Activated CD4-positive, CD25-positive, alpha-beta regulatory T cell treated with anti-CD3 and anti-CD28 coated beads, Interleukin-2, amount 50 U/mL, for 24 hours (primary cell): ENCODE measurements around the gene FGF23.

ENCODE experiments used
- ATAC-seq, 2 donors: fragments of 150-1000 bp; cut with Tn5 transposase; one replicate each; pipeline ENCODE4 v1.10.0; 2021; ENCODE audit warnings: mild to moderate bottlenecking in 1 of 2, moderate library complexity in 1 of 2

The FGF23 gene

DNA sequence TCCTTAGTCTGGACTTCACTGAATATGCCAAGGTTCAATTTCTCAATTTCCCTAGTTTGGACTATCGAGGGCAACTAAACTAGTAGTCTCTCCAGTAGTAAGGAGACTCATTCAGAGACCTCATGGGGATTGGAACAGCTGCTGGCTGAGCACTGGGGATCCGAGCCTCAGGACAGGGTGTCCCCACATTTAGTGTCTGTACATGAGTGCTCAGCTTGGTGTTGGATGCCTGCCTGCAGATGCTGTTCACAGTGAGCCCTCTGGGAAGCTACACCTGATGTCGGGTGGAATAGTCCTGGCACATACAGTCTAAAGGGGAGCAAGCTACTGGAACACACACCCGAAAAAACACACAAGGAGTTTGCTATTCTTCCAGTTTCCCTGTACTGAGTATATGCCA, 820 bp upstream of the FGF23 start:
- no peak for ATAC-seq

DNA sequence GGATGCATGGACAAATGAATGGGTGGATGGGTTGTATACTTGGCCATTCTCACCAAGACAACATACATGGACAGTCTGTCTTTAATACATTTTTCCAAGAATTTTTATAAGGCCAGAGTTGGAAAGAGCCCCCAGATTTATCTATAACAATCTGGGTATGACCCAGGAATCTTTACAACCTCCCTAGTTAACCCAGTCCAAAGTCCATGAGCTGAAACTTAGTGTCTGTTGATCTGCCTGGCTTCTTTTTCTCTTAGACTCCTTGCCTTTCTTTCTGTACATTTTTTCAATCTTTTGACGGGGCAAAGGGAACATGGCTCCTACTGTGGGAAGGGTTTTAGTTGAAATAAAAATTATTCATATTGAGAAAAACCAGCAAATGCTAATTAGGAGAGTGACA, 740 bp downstream of the FGF23 start:
- ATAC-seq, result no peak

DNA sequence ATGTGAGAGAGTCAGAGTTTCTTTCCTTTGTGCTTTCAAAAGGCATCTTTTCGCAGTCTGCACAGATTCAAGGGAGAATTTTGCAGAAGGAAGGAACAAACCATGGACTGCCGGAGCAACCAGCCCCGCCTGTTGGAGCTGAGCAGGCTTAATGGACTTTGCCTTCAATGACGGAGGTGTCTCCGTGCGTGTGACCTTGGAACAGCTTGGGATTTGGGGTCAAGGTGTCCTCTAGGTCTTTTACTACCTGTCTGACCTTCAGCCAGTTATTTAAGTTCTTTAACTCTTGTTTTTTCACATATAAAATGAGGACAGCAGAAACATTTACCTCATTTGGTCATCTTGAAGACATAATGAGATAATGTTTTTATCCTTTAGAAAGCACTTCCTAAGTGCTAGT, 4.1 kb downstream of the FGF23 start:
- no peak for ATAC-seq

GRCh38 chr12:4372653-4373052, 6.9 kb downstream of the FGF23 start:
- no peak for ATAC-seq

- ATAC-seq, result no peak
Measured at GRCh38 chr12:4370265-4370664, 9.2 kb downstream of the FGF23 start.

- ATAC-seq, result no peak
Measured at GRCh38 chr12:4369548-4369947, 10.0 kb downstream of the FGF23 start.

DNA sequence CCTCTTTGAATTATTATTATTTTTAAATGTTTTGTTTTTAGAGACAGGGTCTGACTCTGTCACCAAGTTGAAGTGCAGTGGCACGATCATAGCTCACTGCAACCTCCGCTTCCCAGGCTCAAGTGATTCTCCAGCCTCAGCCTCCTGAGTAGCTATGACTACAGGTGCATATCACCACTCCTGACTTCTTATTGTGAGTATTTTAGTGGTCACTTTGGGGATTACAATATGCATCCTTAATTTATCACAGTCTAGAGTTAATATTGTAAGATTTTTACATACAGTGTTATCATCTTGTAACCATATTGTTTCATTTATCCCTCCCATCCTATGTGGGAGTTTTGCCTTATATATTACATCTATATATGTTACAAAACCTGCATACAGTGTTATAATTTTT, 13.4 kb downstream of the FGF23 start:
- no peak for ATAC-seq

DNA sequence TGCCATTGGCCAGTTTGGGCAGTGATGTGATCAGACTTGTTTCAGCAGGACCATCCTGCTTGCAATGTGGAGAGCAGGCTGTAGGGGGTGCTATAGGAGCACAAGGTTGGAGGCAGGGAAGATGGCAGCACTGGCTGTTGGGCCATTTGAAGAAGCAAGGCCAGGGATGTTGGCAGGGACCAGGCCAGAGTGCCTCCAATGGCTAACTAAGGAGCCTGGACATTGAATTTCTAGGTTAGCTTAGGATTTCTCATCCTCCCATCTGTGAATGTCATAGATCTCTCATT, 23.5 kb downstream of the FGF23 start:
- no peak for ATAC-seq

DNA sequence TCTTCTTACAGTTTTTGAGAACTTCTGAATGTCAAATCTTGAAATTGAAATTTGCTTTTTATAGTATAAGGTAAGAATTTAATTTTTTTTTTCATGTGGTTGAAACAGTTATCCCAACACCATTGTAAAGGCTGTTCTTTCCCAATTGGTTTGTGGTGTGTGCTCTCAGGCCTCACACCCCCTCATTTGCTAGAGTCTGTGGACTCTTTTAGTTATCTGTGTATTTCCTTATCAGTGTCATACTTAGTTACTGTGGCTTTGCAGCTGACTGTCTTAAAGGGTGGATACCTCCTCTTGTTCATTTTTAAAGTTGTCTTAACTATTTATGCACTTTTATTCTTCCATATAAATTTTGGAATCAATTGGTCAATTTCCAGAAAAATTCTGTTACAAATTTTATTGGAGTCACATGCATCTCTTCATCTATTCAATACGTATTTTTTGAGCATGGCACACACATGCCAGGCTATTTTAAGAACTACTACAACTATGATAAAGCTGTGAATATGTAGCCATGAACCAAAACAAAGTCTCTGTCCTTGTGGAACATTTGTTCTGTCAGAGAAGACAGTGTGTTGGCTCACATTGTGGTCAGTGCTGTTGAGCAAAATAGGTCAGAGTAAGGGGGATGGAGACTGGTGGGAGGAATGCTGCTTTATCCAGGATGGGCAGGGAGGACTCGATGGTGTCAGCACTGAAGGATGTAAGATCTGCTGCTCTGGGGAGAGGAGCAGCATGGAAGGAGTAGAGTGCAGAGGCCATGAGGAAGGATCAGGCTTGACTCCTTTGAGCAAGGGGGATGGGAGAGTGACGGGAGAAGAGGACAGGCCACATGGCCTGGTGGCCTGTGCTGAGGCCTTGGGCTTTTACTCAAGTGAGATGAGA, 24.1 kb downstream of the FGF23 start:
- no peak for ATAC-seq

DNA sequence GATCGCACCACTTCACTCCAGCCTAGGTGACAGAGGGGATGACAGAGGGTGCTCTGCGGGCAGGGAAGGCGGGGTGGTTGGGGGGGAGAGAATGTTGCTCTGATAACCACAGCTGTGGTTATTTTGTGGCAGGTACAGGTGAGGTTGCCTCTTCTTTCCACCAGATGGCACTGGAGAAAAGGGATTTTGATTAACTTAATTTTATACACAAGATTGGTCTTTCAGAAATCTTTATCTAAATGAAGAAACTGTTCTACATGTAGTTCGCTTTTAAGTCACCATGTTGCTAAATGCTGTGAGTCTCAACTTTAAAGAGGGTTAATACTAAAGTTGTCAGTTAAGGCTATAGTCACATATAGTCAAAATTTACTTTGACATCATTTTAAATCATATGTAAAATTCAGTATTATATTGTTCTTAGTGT, 25.7 kb downstream of the FGF23 start:
- peak; percentile 55 to 59 for ATAC-seq

DNA sequence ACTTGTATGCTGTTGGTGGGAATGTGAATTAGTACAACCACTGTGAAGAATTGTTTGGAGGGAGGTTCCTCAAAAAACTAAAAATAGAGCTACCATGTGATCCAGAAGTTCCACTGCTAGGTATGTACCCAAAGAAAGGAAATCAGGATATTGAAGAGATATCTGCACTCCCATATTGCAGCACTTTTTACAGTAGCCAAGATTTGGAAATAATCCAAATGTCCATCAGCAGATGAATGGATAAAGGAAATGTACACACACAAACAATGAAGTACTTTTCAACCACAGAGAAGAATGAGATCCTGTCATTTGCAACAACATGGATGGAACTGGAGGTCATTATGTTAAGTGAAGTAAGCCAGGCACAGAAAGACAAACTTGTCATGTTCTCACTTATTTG, 32.6 kb downstream of the FGF23 start:
- no peak for ATAC-seq

DNA sequence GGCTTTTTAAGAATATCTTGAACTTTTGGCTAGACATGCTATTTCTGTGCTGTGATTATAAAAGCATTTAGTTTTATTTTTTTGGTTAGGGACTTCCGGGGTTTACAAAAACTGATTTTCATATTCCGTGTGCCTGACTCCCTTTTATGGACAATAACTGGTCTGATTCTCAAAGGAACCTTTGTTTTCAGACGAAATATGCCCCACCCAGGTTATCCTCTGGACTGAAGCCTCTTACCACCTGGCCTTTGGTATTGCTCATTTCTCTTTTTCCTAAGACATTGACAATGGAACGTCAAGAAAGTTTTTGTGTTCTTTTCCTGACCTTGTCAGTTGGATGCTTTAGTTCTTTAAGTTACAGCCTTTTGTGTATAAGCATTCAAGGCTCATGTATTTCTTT, 47.7 kb downstream of the FGF23 start:
- no peak for ATAC-seq

DNA sequence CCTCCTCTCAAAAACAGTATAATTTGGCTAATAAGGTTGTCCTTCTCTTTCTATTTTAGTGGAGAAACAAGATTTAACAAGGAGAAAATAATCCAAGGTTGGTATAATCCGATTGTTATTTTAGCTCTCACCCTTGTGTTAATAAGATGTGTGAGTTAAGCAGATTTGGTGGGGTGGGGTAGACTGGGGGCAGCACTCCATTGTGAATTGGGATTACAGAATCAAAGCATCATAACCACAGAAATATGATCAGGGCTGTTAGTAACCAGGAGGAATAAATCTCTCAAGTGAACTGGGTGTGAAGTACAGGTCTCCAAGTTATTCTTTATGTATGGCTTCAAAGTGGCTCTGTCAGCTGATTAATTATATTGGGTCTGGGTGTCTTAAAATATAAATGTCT, 48.3 kb downstream of the FGF23 start:
- no peak for ATAC-seq

DNA sequence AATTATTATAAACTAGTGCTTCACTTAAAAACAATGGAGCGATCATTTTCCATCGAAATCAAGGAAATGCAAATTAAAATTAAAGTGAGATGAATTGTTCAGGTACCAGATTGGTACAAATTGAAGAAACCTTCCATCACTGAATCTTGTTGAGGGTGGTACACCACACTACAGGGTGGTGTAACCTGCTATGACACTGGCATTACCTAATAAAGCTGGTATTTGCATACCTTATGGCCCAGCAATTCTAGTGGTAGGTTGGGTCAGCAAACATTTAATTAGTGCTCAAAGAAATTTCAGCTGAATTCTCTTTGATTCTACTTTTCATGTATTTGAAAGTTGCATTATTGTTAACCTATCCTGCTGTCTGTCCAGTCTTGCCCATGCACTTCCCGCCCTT, 49.3 kb downstream of the FGF23 start:
- ATAC-seq, result no peak

DNA sequence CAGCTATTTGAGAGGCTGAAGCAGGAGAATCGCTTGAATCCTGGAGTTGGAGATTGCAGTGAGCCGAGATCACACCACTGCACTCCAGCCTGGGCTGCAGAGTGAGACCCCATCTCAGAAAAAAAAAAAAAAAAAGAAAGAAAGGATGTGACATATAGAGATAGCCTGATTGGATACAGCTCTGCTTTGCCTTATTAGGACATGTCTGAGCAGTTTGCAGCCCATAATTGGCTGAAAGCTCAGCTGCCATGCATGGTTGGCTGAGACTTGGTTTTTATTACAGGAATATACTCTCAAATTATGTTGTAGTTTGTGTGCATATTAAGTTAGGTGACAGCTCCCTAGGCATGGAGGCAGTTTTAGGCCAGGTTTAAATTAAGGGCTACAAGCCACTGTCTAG, 52.2 kb downstream of the FGF23 start:
- ATAC-seq, result no peak

GRCh38 chr12:4325966-4326365, 53.5 kb downstream of the FGF23 start:
- no peak for ATAC-seq

- ATAC-seq, result no peak
Measured at GRCh38 chr12:4324366-4324765, 55.1 kb downstream of the FGF23 start.

DNA sequence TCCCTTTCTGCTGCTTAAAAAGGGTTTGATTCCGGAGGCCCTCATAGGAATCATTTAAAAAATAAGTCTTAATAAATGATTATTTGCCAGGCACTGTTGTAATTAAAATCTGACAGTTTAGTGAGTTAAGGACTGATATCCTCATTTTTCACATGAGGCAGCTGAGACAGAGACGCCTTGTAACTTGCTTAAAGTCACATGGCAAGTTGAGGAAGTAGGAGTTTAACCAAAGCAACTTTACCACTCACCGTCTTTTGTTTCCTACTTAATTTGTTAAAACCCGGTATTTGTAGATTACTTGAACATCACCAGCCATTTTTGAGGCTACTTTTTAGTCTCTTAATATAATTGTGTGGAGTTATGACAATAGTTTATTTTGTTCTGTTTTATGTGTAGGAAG, 56.1 kb downstream of the FGF23 start:
- no peak for ATAC-seq

DNA sequence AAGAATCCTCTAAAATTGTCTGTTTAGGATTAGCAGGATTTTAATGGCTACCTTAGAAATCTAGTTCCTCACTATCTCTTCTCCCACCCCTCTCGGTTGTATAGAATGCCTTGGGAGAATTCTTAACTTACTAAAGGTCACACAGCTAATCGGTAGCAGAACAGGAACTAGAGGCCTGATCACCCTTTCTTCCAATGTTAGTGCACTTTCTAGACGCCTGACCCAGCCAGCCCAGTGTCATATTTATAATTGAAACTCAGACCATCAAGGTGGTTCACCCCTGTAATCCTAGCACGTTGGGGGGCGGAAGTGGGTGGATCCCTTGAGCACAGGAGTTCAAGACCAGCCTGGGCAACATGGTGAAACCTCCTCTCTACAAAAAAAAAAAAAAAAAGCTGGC, 56.8 kb downstream of the FGF23 start:
- no peak for ATAC-seq

DNA sequence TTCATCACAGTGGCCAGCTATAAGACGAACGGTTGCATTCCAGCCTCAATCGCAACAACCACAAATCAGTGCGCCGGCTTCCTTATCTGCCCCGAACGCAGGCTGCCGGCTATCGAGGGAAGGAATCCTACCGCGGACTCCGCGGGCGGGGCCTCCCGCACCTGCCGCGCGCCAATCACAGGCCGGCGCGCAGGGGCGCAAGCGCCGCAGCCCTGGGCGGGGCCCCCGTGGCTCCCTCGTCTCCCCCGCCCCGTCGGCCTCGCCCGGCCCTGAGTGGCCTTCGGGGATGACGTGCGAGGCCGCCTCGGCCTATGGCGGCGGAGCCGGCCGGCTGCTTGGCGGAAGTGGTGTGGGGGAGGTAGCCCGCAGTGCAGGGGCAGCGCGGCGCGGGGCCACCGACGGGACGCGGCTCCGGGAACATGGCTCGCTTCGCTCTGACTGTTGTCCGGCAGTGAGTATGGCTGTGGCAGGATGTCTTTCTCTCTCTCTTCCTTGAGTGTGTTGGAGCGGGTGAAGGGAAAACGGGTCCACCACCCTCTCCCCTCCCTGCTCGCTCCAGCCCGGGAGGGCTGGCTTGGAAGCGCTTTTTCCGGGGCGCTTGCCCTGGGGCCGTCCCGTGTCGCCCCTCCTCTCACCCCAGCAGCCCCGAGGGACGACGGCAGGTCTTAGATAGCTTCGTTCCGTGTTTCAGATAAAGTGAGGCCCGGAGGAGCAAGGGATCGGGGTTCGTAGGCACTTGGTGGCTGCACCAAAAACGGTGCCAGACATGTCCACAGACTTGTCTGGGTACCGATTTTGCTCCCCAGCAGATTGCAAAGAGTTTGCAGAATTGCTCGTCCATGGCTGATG, 58.4 kb downstream of the FGF23 start, which contains the start of gene TIGAR:
TIGAR (plus strand) TSS at position 361 of the 849 bp plus-strand sequence; CDS start at position 420, 59 bp downstream.
- peak; percentile 97 to 98 for ATAC-seq

- peak; percentile 30 to 34 for ATAC-seq
Measured at GRCh38 chr12:4320497-4320852, 59.0 kb downstream of the FGF23 start.
